Lower leg skin (tissue), 3 donors: ENCODE measurements around the gene CALHM6.

Source experiments
- CTCF ChIP-seq, 3 donors: fragments of 450-650 bp; IDR thresholded peaks; one replicate each; pipeline ENCODE4 v1.5.1; 2016; ENCODE audit warnings: antibody characterized with exemption in 3 of 3, mild to moderate bottlenecking in 3 of 3, moderate library complexity in 2 of 3
- POLR2A ChIP-seq, 2 donors: fragments of 450-650 bp; IDR thresholded peaks; one replicate each; pipeline ENCODE4 v1.6.1; 2016 to 2017; ENCODE audit warnings: antibody characterized with exemption in 2 of 2, mild to moderate bottlenecking in 1 of 2, moderate library complexity in 1 of 2

- TF ChIP-seq POLR2A (IDR thresholded peaks at IDR 0.05) (no peak), CTCF (IDR thresholded peaks at IDR 0.05) (no peak)
These were observed 15.0 kb downstream of the CALHM6 start for GRCh38 chr6:116476002-116476678.
